Keratinocyte (primary cell): ENCODE results near the gene BHLHA9. TPM values are rescaled to one million over a fixed set of nuclear protein-coding genes. Genes with fewer than 3 reads are reported as not detected.

ENCODE experiments used
- DNase-seq: peaks from one replicate; pipeline ENCODE4 v3.0.0-alpha.2; 2011; ENCODE audit warnings: low read depth, missing footprints, low spot score
- FAIRE-seq: peaks from 2 replicates; lab custom pipeline; 2011; peaks lifted over from hg19 to GRCh38; lab: Jason Lieb, UNC
- H2AFZ ChIP-seq: 2 replicates; pipeline ENCODE4 v1.6.0; 2012; ENCODE audit warnings: low read length, control low read depth, inconsistent platforms; ENCODE audit not compliant: control insufficient read depth
- H3K27ac ChIP-seq: 2 replicates; pipeline ENCODE4 v1.5.1; 2011; ENCODE audit warnings: low read length; ENCODE audit not compliant: control insufficient read depth, insufficient read depth
- H3K27me3 ChIP-seq: 3 replicates; pipeline ENCODE4 v1.6.0; 2011; ENCODE audit warnings: low read length; ENCODE audit not compliant: control insufficient read depth, insufficient read depth; ENCODE audit errors: extremely low read depth
- H3K36me3 ChIP-seq, 2 experiments: 2 replicates in 1 of 2; 3 replicates in 1 of 2; pipeline ENCODE4 v1.5.1; 2011; ENCODE audit warnings: low read length in 2 of 2, mild to moderate bottlenecking in 1 of 2; ENCODE audit not compliant: control insufficient read depth in 2 of 2, insufficient read depth in 2 of 2; ENCODE audit errors: extremely low read depth in 1 of 2
- H3K4me1 ChIP-seq: 3 replicates; pipeline ENCODE4 v1.5.1; 2011; ENCODE audit warnings: low read length; ENCODE audit not compliant: control insufficient read depth, insufficient read depth; ENCODE audit errors: extremely low read depth
- H3K4me2 ChIP-seq: 3 replicates; pipeline ENCODE4 v1.6.0; 2011; ENCODE audit warnings: low read depth, low read length; ENCODE audit not compliant: control insufficient read depth, insufficient read depth; ENCODE audit errors: extremely low read depth
- H3K4me3 ChIP-seq, 3 experiments: fragments of 200-600 bp in 1 of 3; sonication (generic) in 1 of 3; 2 replicates in 2 of 3; 3 replicates in 1 of 3; pipeline ENCODE4 v1.5.1; 2011 to 2016; ENCODE audit warnings: low read length in 3 of 3, mild to moderate bottlenecking in 3 of 3, control low read depth in 2 of 3, inconsistent platforms in 1 of 3, low read depth in 1 of 3, mixed read lengths in 1 of 3, mixed run types in 1 of 3, moderate library complexity in 1 of 3; ENCODE audit not compliant: control insufficient read depth in 2 of 3, insufficient read depth in 2 of 3; ENCODE audit errors: extremely low read depth in 1 of 3
- H3K79me2 ChIP-seq: 2 replicates; pipeline ENCODE4 v1.6.0; 2012; ENCODE audit warnings: low read length; ENCODE audit not compliant: control insufficient read depth, insufficient read depth
- H3K9ac ChIP-seq: 3 replicates; pipeline ENCODE4 v1.6.0; 2011; ENCODE audit warnings: low read length; ENCODE audit not compliant: control insufficient read depth, insufficient read depth; ENCODE audit errors: extremely low read depth
- H3K9me1 ChIP-seq: 3 replicates; pipeline ENCODE4 v1.6.0; 2011; ENCODE audit warnings: low read length; ENCODE audit not compliant: control insufficient read depth, insufficient read depth; ENCODE audit errors: extremely low read depth
- H3K9me3 ChIP-seq: 2 replicates; pipeline ENCODE4 v1.5.1; 2012; ENCODE audit warnings: low read depth, low read length; ENCODE audit not compliant: control insufficient read depth
- H4K20me1 ChIP-seq: 3 replicates; pipeline ENCODE4 v1.6.0; 2011; ENCODE audit warnings: low read length; ENCODE audit not compliant: control insufficient read depth, insufficient read depth; ENCODE audit errors: extremely low read depth
- CTCF ChIP-seq, 3 experiments: IDR thresholded peaks in 1 of 3; conservative IDR thresholded peaks in 1 of 3; optimal IDR thresholded peaks in 1 of 3; 2 replicates in 2 of 3; 3 replicates in 1 of 3; pipeline versions ENCODE3 to v1.5.1; 2011; ENCODE audit warnings: low read length in 3 of 3, mild to moderate bottlenecking in 3 of 3, moderate library complexity in 2 of 3, control low read depth in 1 of 3, inconsistent platforms in 1 of 3; ENCODE audit not compliant: insufficient read depth in 2 of 3; ENCODE audit errors: extremely low read depth in 1 of 3
- EZH2 ChIP-seq: IDR thresholded peaks from one replicate; pipeline ENCODE4 v1.6.1; 2012; ENCODE audit warnings: inconsistent platforms, mild to moderate bottlenecking, low read length, moderate library complexity
- dilution Hi-C: fragments of 300-500 bp; cut with MboI; formaldehyde crosslinking; loops from one replicate; pipeline ENCODE4 v1.7.0; 2020; ENCODE audit warnings: low sequenced_read_pairs; ENCODE audit not compliant: extremely low pct_ligation_motif_present
- polyA plus RNA-seq, 5 experiments: library from polyadenylated mRNA; depleted of rRNA in 3 of 5; stranded (reverse) in 3 of 5; stranded (forward) in 1 of 5; unstranded in 1 of 5; fragments of >200 nt; gene quantifications; 1 replicate in 1 of 5; 2 replicates in 3 of 5; 3 replicates in 1 of 5; pipeline versions ENCODE4 v1.2.1 to v1.2.3, GENCODE V29; 2011 to 2012; ENCODE audit warnings: missing spikeins in 2 of 5, low read depth in 1 of 5, low replicate concordance in 1 of 5

Gene BHLHA9
- polyA plus RNA-seq, 1 donor (not counting 4 experiments of a cell fraction or from before 2014, with no cell fraction given): not detected

GRCh38 chr17:1244606-1245012 lies 25.6 kb upstream of the BHLHA9 start:
- Histone ChIP-seq H3K36me3 (no peaks in the 10 kb centered on the region), H3K9me1 (no peaks in the 10 kb centered on the region), H3K27ac (no peak overlapping the region), H3K4me1 (no peaks in the 10 kb centered on the region), H3K9ac (no peak overlapping the region), H4K20me1 (no peaks in the 10 kb centered on the region), H3K9me3 (no peaks in the 10 kb centered on the region), H2AFZ (no peak overlapping the region), H3K79me2 (no peaks in the 10 kb centered on the region), H3K4me3 (no peak overlapping the region), H3K4me2 (no peak overlapping the region), H3K27me3 (no peaks in the 10 kb centered on the region)
- TF ChIP-seq EZH2: no peak
- no peak for TF ChIP-seq CTCF (optimal IDR thresholded peaks at IDR 0.05 in 1 of 3, IDR thresholded peaks at IDR 0.05 in 1 of 3, conservative IDR thresholded peaks at IDR 0.05 in 1 of 3; ENCODE audit: extremely low read depth in 1 of 3, insufficient read depth in 2 of 3, low read length in 3 of 3)
- dilution Hi-C loops: no loop called here
- no peak for FAIRE-seq
- no peak for DNase-seq

GRCh38 chr17:1251866-1252608 lies 18.2 kb upstream of the BHLHA9 start:
- dilution Hi-C loops: no loop called here
- no peak for FAIRE-seq
- Histone ChIP-seq H3K27ac (no peak overlapping the region), H3K4me1 (no peaks in the 10 kb centered on the region), H3K9me3 (no peaks in the 10 kb centered on the region), H3K4me3 (no peak overlapping the region), H3K9me1 (no peaks in the 10 kb centered on the region), H3K36me3 (no peaks in the 10 kb centered on the region), H2AFZ (no peak overlapping the region), H4K20me1 (no peaks in the 10 kb centered on the region), H3K27me3 (no peaks in the 10 kb centered on the region), H3K79me2 (no peaks in the 10 kb centered on the region), H3K9ac (no peak overlapping the region), H3K4me2 (no peak overlapping the region)
- no peak for DNase-seq
- TF ChIP-seq EZH2: no peak
